ENCODE data around the gene DAPK2.

DAPK2 gene

GRCh38 chr15:63991706-63992105 lies 54.6 kb downstream of the DAPK2 start:
- no peaks in the 10 kb centered on the region for H3K9me3 Mint-ChIP-seq
- no peak overlapping the region for H3K27ac Mint-ChIP-seq
- H3K4me1 Mint-ChIP-seq (ENCODE audit: low read depth), result peaks cover 18% of the 10 kb centered on the region
- H3K27me3 Mint-ChIP-seq (ENCODE audit: low read depth), result no peaks in the 10 kb centered on the region
- no peaks in the 10 kb centered on the region for H3K36me3 Mint-ChIP-seq (ENCODE audit: low read depth)
- no peak overlapping the region for H3K4me3 Mint-ChIP-seq
- no peak for DNase-seq (ENCODE audit: low spot score)

GRCh38 chr15:63990454-63990853 lies 55.8 kb downstream of the DAPK2 start:
- no peaks in the 10 kb centered on the region for H3K9me3 Mint-ChIP-seq
- H3K4me3 Mint-ChIP-seq, result no peak overlapping the region
- H3K27ac Mint-ChIP-seq, result no peak overlapping the region
- no peaks in the 10 kb centered on the region for H3K27me3 Mint-ChIP-seq (ENCODE audit: low read depth)
- no peaks in the 10 kb centered on the region for H3K36me3 Mint-ChIP-seq (ENCODE audit: low read depth)
- DNase-seq (ENCODE audit: low spot score), result no peak
- peaks cover 13% of the 10 kb centered on the region for H3K4me1 Mint-ChIP-seq (ENCODE audit: low read depth)

GRCh38 chr15:63987796-63988378 lies 58.4 kb downstream of the DAPK2 start:
- H3K36me3 Mint-ChIP-seq (ENCODE audit: low read depth), result no peaks in the 10 kb centered on the region
- no peaks in the 10 kb centered on the region for H3K9me3 Mint-ChIP-seq
- peaks cover 2% of the 10 kb centered on the region for H3K27me3 Mint-ChIP-seq (ENCODE audit: low read depth)
- no peak overlapping the region for H3K4me3 Mint-ChIP-seq
- no peak for DNase-seq (ENCODE audit: low spot score)
- H3K27ac Mint-ChIP-seq, result no peak overlapping the region
- peaks cover 11% of the 10 kb centered on the region for H3K4me1 Mint-ChIP-seq (ENCODE audit: low read depth)

- no peak overlapping the region for H3K4me3 Mint-ChIP-seq
- DNase-seq (ENCODE audit: low spot score), result no peak
- H3K9me3 Mint-ChIP-seq, result no peaks in the 10 kb centered on the region
- H3K27ac Mint-ChIP-seq, result no peak overlapping the region
- no peaks in the 10 kb centered on the region for H3K36me3 Mint-ChIP-seq (ENCODE audit: low read depth)
- peaks cover 9% of the 10 kb centered on the region for H3K4me1 Mint-ChIP-seq (ENCODE audit: low read depth)
- H3K27me3 Mint-ChIP-seq (ENCODE audit: low read depth), result peaks cover 2% of the 10 kb centered on the region
Observed at GRCh38 chr15:63986751-63987341, 59.4 kb downstream of the DAPK2 start.

- H3K9me3 Mint-ChIP-seq, result no peaks in the 10 kb centered on the region
- no peak overlapping the region for H3K27ac Mint-ChIP-seq
- peaks cover 2% of the 10 kb centered on the region for H3K27me3 Mint-ChIP-seq (ENCODE audit: low read depth)
- no peak overlapping the region for H3K4me3 Mint-ChIP-seq
- H3K4me1 Mint-ChIP-seq (ENCODE audit: low read depth), result peaks cover 8% of the 10 kb centered on the region
- no peaks in the 10 kb centered on the region for H3K36me3 Mint-ChIP-seq (ENCODE audit: low read depth)
- DNase-seq (ENCODE audit: low spot score), result no peak
Observed at GRCh38 chr15:63986185-63986680, 60.1 kb downstream of the DAPK2 start.

- Mint-ChIP-seq H3K36me3 (ENCODE audit: low read depth) (no peaks in the 10 kb centered on the region), H3K27ac (no peak overlapping the region), H3K9me3 (no peaks in the 10 kb centered on the region), H3K4me1 (ENCODE audit: low read depth) (peaks cover 8% of the 10 kb centered on the region), H3K27me3 (ENCODE audit: low read depth) (peaks cover 2% of the 10 kb centered on the region), H3K4me3 (no peak overlapping the region)
- no peak for DNase-seq (ENCODE audit: low spot score)
Observed at GRCh38 chr15:63985221-63986184, 60.8 kb downstream of the DAPK2 start.

GRCh38 chr15:63984331-63984730 lies 62.0 kb downstream of the DAPK2 start:
- DNase-seq (ENCODE audit: low spot score), result no peak
- H3K27me3 Mint-ChIP-seq (ENCODE audit: low read depth), result peaks cover 2% of the 10 kb centered on the region
- H3K36me3 Mint-ChIP-seq (ENCODE audit: low read depth), result no peaks in the 10 kb centered on the region
- H3K4me3 Mint-ChIP-seq, result no peak overlapping the region
- H3K27ac Mint-ChIP-seq, result no peak overlapping the region
- no peaks in the 10 kb centered on the region for H3K9me3 Mint-ChIP-seq
- peaks cover 8% of the 10 kb centered on the region for H3K4me1 Mint-ChIP-seq (ENCODE audit: low read depth)

GRCh38 chr15:63983061-63983711 lies 63.1 kb downstream of the DAPK2 start:
- Mint-ChIP-seq H3K4me1 (ENCODE audit: low read depth) (peaks cover 8% of the 10 kb centered on the region), H3K36me3 (ENCODE audit: low read depth) (no peaks in the 10 kb centered on the region), H3K27ac (no peak overlapping the region), H3K4me3 (no peak overlapping the region), H3K27me3 (ENCODE audit: low read depth) (peaks cover 2% of the 10 kb centered on the region), H3K9me3 (no peaks in the 10 kb centered on the region)
- no peak for DNase-seq (ENCODE audit: low spot score)

- H3K4me3 Mint-ChIP-seq, result no peak overlapping the region
- no peaks in the 10 kb centered on the region for H3K36me3 Mint-ChIP-seq (ENCODE audit: low read depth)
- peaks cover 8% of the 10 kb centered on the region for H3K4me1 Mint-ChIP-seq (ENCODE audit: low read depth)
- H3K9me3 Mint-ChIP-seq, result no peaks in the 10 kb centered on the region
- peaks cover 2% of the 10 kb centered on the region for H3K27me3 Mint-ChIP-seq (ENCODE audit: low read depth)
- no peak overlapping the region for H3K27ac Mint-ChIP-seq
- DNase-seq (ENCODE audit: low spot score), result no peak
Observed at GRCh38 chr15:63982381-63982854, 63.9 kb downstream of the DAPK2 start.

- Mint-ChIP-seq H3K9me3 (no peaks in the 10 kb centered on the region), H3K27ac (no peak overlapping the region), H3K4me1 (ENCODE audit: low read depth) (peaks cover 4% of the 10 kb centered on the region), H3K36me3 (ENCODE audit: low read depth) (no peaks in the 10 kb centered on the region), H3K27me3 (ENCODE audit: low read depth) (peaks cover 2% of the 10 kb centered on the region), H3K4me3 (no peak overlapping the region)
- no peak for DNase-seq (ENCODE audit: low spot score)
Observed at GRCh38 chr15:63981596-63982320, 64.5 kb downstream of the DAPK2 start.

- H3K4me3 Mint-ChIP-seq, result no peak overlapping the region
- no peaks in the 10 kb centered on the region for H3K9me3 Mint-ChIP-seq
- H3K36me3 Mint-ChIP-seq (ENCODE audit: low read depth), result no peaks in the 10 kb centered on the region
- H3K27me3 Mint-ChIP-seq (ENCODE audit: low read depth), result peaks cover 2% of the 10 kb centered on the region
- no peak overlapping the region for H3K27ac Mint-ChIP-seq
- no peaks in the 10 kb centered on the region for H3K4me1 Mint-ChIP-seq (ENCODE audit: low read depth)
- DNase-seq (ENCODE audit: low spot score), result no peak
Observed at GRCh38 chr15:63979262-63979793, 67.0 kb downstream of the DAPK2 start.

- H3K4me1 Mint-ChIP-seq (ENCODE audit: low read depth), result no peaks in the 10 kb centered on the region
- no peak for DNase-seq (ENCODE audit: low spot score)
- peaks cover 2% of the 10 kb centered on the region for H3K27me3 Mint-ChIP-seq (ENCODE audit: low read depth)
- no peak overlapping the region for H3K4me3 Mint-ChIP-seq
- H3K9me3 Mint-ChIP-seq, result no peaks in the 10 kb centered on the region
- H3K36me3 Mint-ChIP-seq (ENCODE audit: low read depth), result no peaks in the 10 kb centered on the region
- no peak overlapping the region for H3K27ac Mint-ChIP-seq
Observed at GRCh38 chr15:63978511-63979261, 67.6 kb downstream of the DAPK2 start.
